Measurements from ENCODE around the gene FAM114A2.
A peak's percentile ranks its signal among the peaks of the same experiment; 100 is the strongest.

The FAM114A2 gene

GRCh38 chr5:153985498-153985897, 53.2 kb downstream of the FAM114A2 start:
- no peak for DNase-seq (ENCODE audit: low read depth, low spot score)

- no peak for DNase-seq (ENCODE audit: low read depth, low spot score)
These were observed 54.8 kb downstream of the FAM114A2 start for GRCh38 chr5:153983885-153984284.

- no peak for DNase-seq (ENCODE audit: low read depth, low spot score)
These were observed 56.7 kb downstream of the FAM114A2 start for GRCh38 chr5:153981905-153982605.

- no peak for DNase-seq (ENCODE audit: low read depth, low spot score)
These were observed 59.5 kb downstream of the FAM114A2 start for GRCh38 chr5:153979028-153979783.

- DNase-seq (ENCODE audit: low read depth, low spot score), result no peak
These were observed 63.9 kb downstream of the FAM114A2 start for GRCh38 chr5:153974813-153975163.

- no peak for DNase-seq (ENCODE audit: low read depth, low spot score)
These were observed 64.4 kb downstream of the FAM114A2 start for GRCh38 chr5:153974131-153974812.

- no peak for DNase-seq (ENCODE audit: low read depth, low spot score)
These were observed 66.5 kb downstream of the FAM114A2 start for GRCh38 chr5:153972240-153972639.

- no peak for DNase-seq (ENCODE audit: low read depth, low spot score)
These were observed 68.2 kb downstream of the FAM114A2 start for GRCh38 chr5:153970496-153970895.

- DNase-seq (ENCODE audit: low read depth, low spot score), result no peak
These were observed 69.2 kb downstream of the FAM114A2 start for GRCh38 chr5:153969563-153969895.

- no peak for DNase-seq (ENCODE audit: low read depth, low spot score)
These were observed 69.7 kb downstream of the FAM114A2 start for GRCh38 chr5:153968761-153969562.

- DNase-seq (ENCODE audit: low read depth, low spot score), result peak; percentile 15
These were observed 73.6 kb downstream of the FAM114A2 start for GRCh38 chr5:153964880-153965645.

- no peak for DNase-seq (ENCODE audit: low read depth, low spot score)
These were observed 74.4 kb downstream of the FAM114A2 start for GRCh38 chr5:153964191-153964879.

- DNase-seq (ENCODE audit: low read depth, low spot score), result no peak
These were observed 78.2 kb downstream of the FAM114A2 start for GRCh38 chr5:153960269-153961215.

- DNase-seq (ENCODE audit: low read depth, low spot score), result no peak
These were observed 79.4 kb downstream of the FAM114A2 start for GRCh38 chr5:153959134-153959957.

- no peak for DNase-seq (ENCODE audit: low read depth, low spot score)
These were observed 81.5 kb downstream of the FAM114A2 start for GRCh38 chr5:153957205-153957604.

GRCh38 chr5:153953411-153953810, 85.3 kb downstream of the FAM114A2 start:
- no peak for DNase-seq (ENCODE audit: low read depth, low spot score)

GRCh38 chr5:153952893-153953292, 85.8 kb downstream of the FAM114A2 start:
- DNase-seq (ENCODE audit: low read depth, low spot score), result no peak

GRCh38 chr5:153952057-153952456, 86.7 kb downstream of the FAM114A2 start:
- DNase-seq (ENCODE audit: low read depth, low spot score), result no peak

GRCh38 chr5:153941265-153941664, 97.4 kb downstream of the FAM114A2 start:
- no peak for DNase-seq (ENCODE audit: low read depth, low spot score)
